ENCODE data around the gene PTER.

PTER gene

GRCh38 chr10:16436758-16437539, at the start of gene PTER:
PTER (plus strand) TSS chr10:16437010; CDS start chr10:16484385, 47,375 bp downstream.
- H3K27ac ChIP-seq = peak within 1 kb of the TSS; percentile 92
- TF ChIP-seq, protein P1, sequence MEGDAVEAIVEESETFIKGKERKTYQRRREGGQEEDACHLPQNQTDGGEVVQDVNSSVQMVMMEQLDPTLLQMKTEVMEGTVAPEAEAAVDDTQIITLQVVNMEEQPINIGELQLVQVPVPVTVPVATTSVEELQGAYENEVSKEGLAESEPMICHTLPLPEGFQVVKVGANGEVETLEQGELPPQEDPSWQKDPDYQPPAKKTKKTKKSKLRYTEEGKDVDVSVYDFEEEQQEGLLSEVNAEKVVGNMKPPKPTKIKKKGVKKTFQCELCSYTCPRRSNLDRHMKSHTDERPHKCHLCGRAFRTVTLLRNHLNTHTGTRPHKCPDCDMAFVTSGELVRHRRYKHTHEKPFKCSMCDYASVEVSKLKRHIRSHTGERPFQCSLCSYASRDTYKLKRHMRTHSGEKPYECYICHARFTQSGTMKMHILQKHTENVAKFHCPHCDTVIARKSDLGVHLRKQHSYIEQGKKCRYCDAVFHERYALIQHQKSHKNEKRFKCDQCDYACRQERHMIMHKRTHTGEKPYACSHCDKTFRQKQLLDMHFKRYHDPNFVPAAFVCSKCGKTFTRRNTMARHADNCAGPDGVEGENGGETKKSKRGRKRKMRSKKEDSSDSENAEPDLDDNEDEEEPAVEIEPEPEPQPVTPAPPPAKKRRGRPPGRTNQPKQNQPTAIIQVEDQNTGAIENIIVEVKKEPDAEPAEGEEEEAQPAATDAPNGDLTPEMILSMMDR (conservative IDR thresholded peaks at IDR 0.05) = no peak
- TF ChIP-seq ZFX (IDR thresholded peaks at IDR 0.05) = peak; percentile 88

GRCh38 chr10:16392531-16393069, 44.2 kb upstream of the PTER start:
- H3K27ac ChIP-seq = no peak overlapping the region
- no peak for TF ChIP-seq ZFX (IDR thresholded peaks at IDR 0.05)
- TF ChIP-seq, protein P1 (conservative IDR thresholded peaks at IDR 0.05) = no peak

- TF ChIP-seq, protein P1 (conservative IDR thresholded peaks at IDR 0.05) = no peak
- TF ChIP-seq ZFX (IDR thresholded peaks at IDR 0.05) = no peak
- no peak overlapping the region for H3K27ac ChIP-seq
Observed at GRCh38 chr10:16393271-16393858, 43.4 kb upstream of the PTER start.

DNA sequence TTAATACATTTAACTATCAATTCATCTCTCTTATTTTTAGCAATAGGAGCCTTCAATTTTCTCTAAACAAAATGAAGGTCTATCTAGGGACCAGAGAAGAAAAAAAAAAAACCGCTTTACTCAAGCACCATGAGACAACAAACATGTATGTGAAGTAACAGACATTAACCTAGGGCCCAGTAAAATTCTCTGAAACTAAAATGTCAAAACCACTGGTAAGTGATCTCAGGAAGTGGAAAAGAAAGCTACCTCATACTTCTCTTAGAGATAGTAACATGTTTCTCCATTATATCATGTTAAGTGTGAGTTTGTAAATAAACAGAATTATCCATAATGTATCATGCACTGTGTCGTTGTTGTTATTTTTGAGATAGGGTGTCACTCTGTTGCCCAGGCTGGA, 35.4 kb upstream of the PTER start:
- no peak overlapping the region for H3K27ac ChIP-seq
- TF ChIP-seq, protein P1 (conservative IDR thresholded peaks at IDR 0.05) = no peak
- TF ChIP-seq ZFX (IDR thresholded peaks at IDR 0.05) = no peak

- no peak for TF ChIP-seq ZFX (IDR thresholded peaks at IDR 0.05)
- TF ChIP-seq, protein P1 (conservative IDR thresholded peaks at IDR 0.05) = no peak
Observed at GRCh38 chr10:16408379-16408778, 28.4 kb upstream of the PTER start.

DNA sequence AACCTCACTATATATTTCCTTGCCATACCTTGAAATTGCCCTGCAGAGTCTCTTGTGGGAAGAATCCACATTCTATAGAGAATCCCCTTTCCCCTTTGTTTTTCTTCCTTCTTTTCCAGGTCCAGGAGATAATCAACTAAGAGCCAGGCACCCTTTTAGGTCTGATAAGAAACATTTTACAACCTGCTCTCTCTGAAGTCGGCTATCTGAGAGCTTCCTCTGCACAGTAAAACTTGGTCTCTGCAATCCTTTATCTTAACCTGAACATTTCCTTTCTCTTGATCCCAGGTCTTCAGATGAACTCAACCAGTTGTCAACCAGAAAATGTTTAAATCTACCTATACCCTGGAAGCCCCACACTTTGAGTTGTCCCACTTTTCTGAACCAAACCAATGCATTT, 19.5 kb upstream of the PTER start:
- no peak for TF ChIP-seq ZFX (IDR thresholded peaks at IDR 0.05)
- TF ChIP-seq, protein P1 (conservative IDR thresholded peaks at IDR 0.05) = no peak
- H3K27ac ChIP-seq = no peak overlapping the region

More at GRCh38 chr10:16408379-16408778, 28.4 kb upstream of the PTER start:
- H3K27ac ChIP-seq = no peak overlapping the region

DNA sequence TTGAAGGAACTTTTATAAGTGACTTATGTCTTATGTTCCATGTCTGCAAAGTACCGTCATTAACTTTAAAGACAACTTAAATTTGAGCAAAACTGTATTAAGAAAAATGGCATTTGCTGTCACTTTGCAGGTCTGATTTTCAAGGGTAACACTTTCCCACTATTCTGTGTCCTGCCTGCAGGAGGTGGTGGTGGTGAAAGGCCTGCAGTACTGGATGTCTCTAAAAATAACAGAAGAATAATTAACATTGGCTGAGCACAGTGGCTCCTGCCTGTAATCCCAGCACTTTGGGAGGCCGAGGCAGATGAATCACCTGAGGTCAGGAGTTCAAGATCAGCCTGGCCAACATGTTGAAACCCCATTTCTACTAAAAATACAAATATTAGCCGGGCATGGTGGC, 13.2 kb upstream of the PTER start:
- no peak for TF ChIP-seq ZFX (IDR thresholded peaks at IDR 0.05)
- TF ChIP-seq, protein P1 (conservative IDR thresholded peaks at IDR 0.05) = no peak
- H3K27ac ChIP-seq = no peak overlapping the region
